OCI-LY1 (cell line): ENCODE measurements around the gene MAN1C1.

Experiments
- EZH2 ChIP-seq: fragments of 200-600 bp; sonication (generic), shearing (Covaris generic); IDR thresholded peaks from 2 replicates; pipeline ENCODE4 v1.8.0; 2017; ENCODE audit warnings: borderline replicate concordance, mixed run types, mild to moderate bottlenecking, antibody characterized with exemption, low read length, moderate library complexity, mixed read lengths
- TF ChIP-seq, protein P1 (sequence below): fragments of 200-600 bp; sonication (generic), shearing (Covaris generic); IDR thresholded peaks from 2 replicates; pipeline ENCODE4 v1.5.1; 2017; ENCODE audit warnings: mild to moderate bottlenecking, antibody characterized with exemption, low read length, moderate library complexity, mixed read lengths

GRCh38 chr1:25586181-25586588 is 30.4 kb upstream of the MAN1C1 start:
- TF ChIP-seq, protein P1, sequence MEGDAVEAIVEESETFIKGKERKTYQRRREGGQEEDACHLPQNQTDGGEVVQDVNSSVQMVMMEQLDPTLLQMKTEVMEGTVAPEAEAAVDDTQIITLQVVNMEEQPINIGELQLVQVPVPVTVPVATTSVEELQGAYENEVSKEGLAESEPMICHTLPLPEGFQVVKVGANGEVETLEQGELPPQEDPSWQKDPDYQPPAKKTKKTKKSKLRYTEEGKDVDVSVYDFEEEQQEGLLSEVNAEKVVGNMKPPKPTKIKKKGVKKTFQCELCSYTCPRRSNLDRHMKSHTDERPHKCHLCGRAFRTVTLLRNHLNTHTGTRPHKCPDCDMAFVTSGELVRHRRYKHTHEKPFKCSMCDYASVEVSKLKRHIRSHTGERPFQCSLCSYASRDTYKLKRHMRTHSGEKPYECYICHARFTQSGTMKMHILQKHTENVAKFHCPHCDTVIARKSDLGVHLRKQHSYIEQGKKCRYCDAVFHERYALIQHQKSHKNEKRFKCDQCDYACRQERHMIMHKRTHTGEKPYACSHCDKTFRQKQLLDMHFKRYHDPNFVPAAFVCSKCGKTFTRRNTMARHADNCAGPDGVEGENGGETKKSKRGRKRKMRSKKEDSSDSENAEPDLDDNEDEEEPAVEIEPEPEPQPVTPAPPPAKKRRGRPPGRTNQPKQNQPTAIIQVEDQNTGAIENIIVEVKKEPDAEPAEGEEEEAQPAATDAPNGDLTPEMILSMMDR: no peak
- no peak for TF ChIP-seq EZH2
